Uterus (tissue), 4 donors: ENCODE data around the gene ALDH16A1. TPM values are rescaled to one million over a fixed set of nuclear protein-coding genes. Genes with fewer than 3 reads are reported as not detected.
A peak's percentile ranks its signal among the peaks of the same experiment; 100 is the strongest.
"Not testable (repeated sequence)": the region's sequence is repeated elsewhere in the genome, so short reads cannot be mapped to it uniquely, and the experiment has no call there.

ENCODE experiments used
- DNase-seq, 2 donors: peaks; one replicate each; pipeline ENCODE4 v3.0.0-alpha.2; 2019 to 2020
- H3K27ac ChIP-seq, 2 donors: fragments of 200-600 bp; sonication (generic); 1 replicate in 1 of 2; 2 replicates in 1 of 2; pipeline ENCODE4 v1.5.1; 2016 to 2018
- H3K27me3 ChIP-seq, 2 donors: fragments of 200-600 bp; sonication (generic); one replicate each; pipeline ENCODE4 v1.5.1; 2018 to 2019; ENCODE audit warnings: control low read depth in 1 of 2
- H3K36me3 ChIP-seq, 2 donors: fragments of 200-600 bp; sonication (generic); one replicate each; pipeline ENCODE4 v1.5.1; 2019; ENCODE audit warnings: control low read depth in 1 of 2
- H3K4me1 ChIP-seq, 2 donors: fragments of 200-600 bp; sonication (generic); one replicate each; pipeline ENCODE4 v1.5.1; 2018 to 2019; ENCODE audit warnings: control low read depth in 1 of 2
- H3K4me3 ChIP-seq, 2 donors: fragments of 200-600 bp; sonication (generic); 1 replicate in 1 of 2; 2 replicates in 1 of 2; pipeline ENCODE4 v1.5.1; 2018 to 2019; ENCODE audit warnings: mild to moderate bottlenecking in 1 of 2
- H3K9me3 ChIP-seq, 2 donors: fragments of 200-600 bp; sonication (generic); one replicate each; pipeline ENCODE4 v1.5.1; 2019; ENCODE audit warnings: control low read depth in 1 of 2
- CTCF ChIP-seq, 4 experiments: fragments of 200-600 bp in 2 of 4; fragments of 450-650 bp in 2 of 4; sonication (generic) in 2 of 4; IDR thresholded peaks; one replicate each; pipeline ENCODE4 v1.5.1; 2016 to 2019; ENCODE audit warnings: antibody characterized with exemption in 4 of 4, mild to moderate bottlenecking in 2 of 4, moderate library complexity in 1 of 4
- POLR2A ChIP-seq, 2 donors: fragments of 450-650 bp; IDR thresholded peaks; one replicate each; pipeline ENCODE4 v1.6.1; 2016; ENCODE audit warnings: antibody characterized with exemption in 2 of 2, mild to moderate bottlenecking in 1 of 2, moderate library complexity in 1 of 2
- intact Hi-C: fragments of 100-400 bp; cut with DNase I; formaldehyde crosslinking; loops from one replicate; pipeline ENCODE4 v1.15.1; 2023; ENCODE audit warnings: low total_unique reads
- total RNA-seq, 4 donors: library from RNA; depleted of rRNA in 3 of 4; stranded (reverse); fragments of >200 nt in 3 of 4; gene quantifications; one replicate each; pipeline versions ENCODE4 v1.1.0 to v1.2.4, GENCODE V29; 2014 to 2023
- donor health status: DM: yes; HTN: yes; CAD: no.

ALDH16A1 gene
- total RNA-seq, 4 donors from 2014 or later = 13.5 to 40.8 (median 34.5) TPM

- peaks cover 0 to 6% of the 10 kb centered on the region in 2 donors for H3K4me1 ChIP-seq
- H3K9me3 ChIP-seq = no peaks in the 10 kb centered on the region
- intact Hi-C loops = no loop called here
- no peaks in the 10 kb centered on the region for H3K27me3 ChIP-seq
- DNase-seq = peak; percentile 95
- TF ChIP-seq CTCF (IDR thresholded peaks at IDR 0.05) = no peak
- no peak for TF ChIP-seq POLR2A (IDR thresholded peaks at IDR 0.05)
- peak overlapping the region; percentile 79 to 84 for H3K27ac ChIP-seq
- no peaks in the 10 kb centered on the region for H3K36me3 ChIP-seq
- peak overlapping the region; percentile 45 to 56 for H3K4me3 ChIP-seq
Observed at GRCh38 chr19:49442771-49443365, 10.2 kb upstream of the ALDH16A1 start.

- peak overlapping the region; percentile 79 to 84 for H3K27ac ChIP-seq
- H3K36me3 ChIP-seq = no peaks in the 10 kb centered on the region
- TF ChIP-seq CTCF (IDR thresholded peaks at IDR 0.05) = peak; percentile 71 to 84 (median 82)
- TF ChIP-seq POLR2A (IDR thresholded peaks at IDR 0.05) = peak in 1 of 2 donors; percentile 10
- no peaks in the 10 kb centered on the region for H3K9me3 ChIP-seq
- peaks cover 0 to 6% of the 10 kb centered on the region in 2 donors for H3K4me1 ChIP-seq
- no peaks in the 10 kb centered on the region for H3K27me3 ChIP-seq
- intact Hi-C loops = no loop called here
- DNase-seq = peak; percentile 96
- H3K4me3 ChIP-seq = peak overlapping the region; percentile 45 to 56
Observed at GRCh38 chr19:49443366-49444099, 9.5 kb upstream of the ALDH16A1 start.

GRCh38 chr19:49444100-49444700 lies 8.8 kb upstream of the ALDH16A1 start:
- H3K4me1 ChIP-seq, intact Hi-C loops, H3K27ac ChIP-seq, H3K4me3 ChIP-seq, H3K36me3 ChIP-seq, DNase-seq, H3K9me3 ChIP-seq, H3K27me3 ChIP-seq: not testable (repeated sequence)

GRCh38 chr19:49445997-49446396 lies 7.0 kb upstream of the ALDH16A1 start:
- peaks cover 0 to 4% of the 10 kb centered on the region in 2 donors for H3K4me1 ChIP-seq
- no peak for TF ChIP-seq CTCF (IDR thresholded peaks at IDR 0.05)
- TF ChIP-seq POLR2A (IDR thresholded peaks at IDR 0.05) = no peak
- no peaks in the 10 kb centered on the region for H3K9me3 ChIP-seq
- H3K27me3 ChIP-seq = no peaks in the 10 kb centered on the region
- H3K4me3 ChIP-seq = no peak overlapping the region
- H3K27ac ChIP-seq = no peak overlapping the region
- H3K36me3 ChIP-seq = no peaks in the 10 kb centered on the region
- intact Hi-C loops = no loop called here
- DNase-seq = no peak

GRCh38 chr19:49447485-49448431 lies 5.3 kb upstream of the ALDH16A1 start:
- peak; percentile 42 to 67 for DNase-seq
- Histone ChIP-seq H3K27me3 (no peaks in the 10 kb centered on the region), H3K4me3 (no peak overlapping the region), H3K9me3 (no peaks in the 10 kb centered on the region), H3K27ac (no peak overlapping the region), H3K4me1 (no peaks in the 10 kb centered on the region), H3K36me3 (no peaks in the 10 kb centered on the region)
- intact Hi-C loops = no loop called here
- no peak for TF ChIP-seq CTCF (IDR thresholded peaks at IDR 0.05)
- TF ChIP-seq POLR2A (IDR thresholded peaks at IDR 0.05) = no peak
